Activated CD4-positive, alpha-beta T cell treated with anti-CD3 and anti-CD28 coated beads, Interleukin-2, amount 10 ng/mL, durations not matched to agents 24 days and 14 days (primary cell): ENCODE measurements around the gene OR10G6. TPM values are rescaled to one million over a fixed set of nuclear protein-coding genes. Genes with fewer than 3 reads are reported as not detected.

Experiments used
- total RNA-seq: library from RNA; stranded (reverse); gene quantifications from 2 replicates; pipeline ENCODE4 v1.2.3, GENCODE V29; 2022

Gene OR10G6
- total RNA-seq, 1 donor from 2014 or later, result not detected

Other genes starting within 250 kb of the OR10G6 start
- gene OR6X1, start 240.6 kb downstream of the OR10G6 start, total RNA-seq, result not detected in 2 replicates
- not detected in 2 replicates for gene OR6M1, start 188.8 kb downstream of the OR10G6 start, total RNA-seq
- not detected in 2 replicates for gene TMEM225, start 109.5 kb downstream of the OR10G6 start, total RNA-seq
- gene OR8D4, start 93.0 kb downstream of the OR10G6 start, total RNA-seq, result not detected in 2 replicates
- not detected in 2 replicates for gene OR4D5, start 55.5 kb downstream of the OR10G6 start, total RNA-seq
- gene OR6T1, start 51.3 kb downstream of the OR10G6 start, total RNA-seq, result not detected in 2 replicates
- not detected in 2 replicates for gene OR10S1, start 17.4 kb downstream of the OR10G6 start, total RNA-seq
- gene OR10G4, start 17.8 kb upstream of the OR10G6 start, total RNA-seq, result not detected in 2 replicates
- gene OR10G9, start 27.9 kb upstream of the OR10G6 start, total RNA-seq, result not detected in 2 replicates
- not detected in 2 replicates for gene OR10G8, start 31.6 kb upstream of the OR10G6 start, total RNA-seq
- gene OR10G7, start 46.2 kb upstream of the OR10G6 start, total RNA-seq, result not detected in 2 replicates
- gene VWA5A, start 120.3 kb upstream of the OR10G6 start, total RNA-seq, result 6.5 and 6.8 TPM in 2 replicates
- gene OR10D3, start 188.2 kb upstream of the OR10G6 start, total RNA-seq, result not detected in 2 replicates
- not detected in 2 replicates for gene OR8G1, start 245.9 kb upstream of the OR10G6 start, total RNA-seq